Gastrocnemius medialis (tissue), 4 donors: ENCODE data around the gene RANBP2. TPM values are rescaled to one million over a fixed set of nuclear protein-coding genes. Genes with fewer than 3 reads are reported as not detected.
"Not testable (repeated sequence)": the region's sequence is repeated elsewhere in the genome, so short reads cannot be mapped to it uniquely, and the experiment has no call there.

Experiments
- ATAC-seq, 2 donors: fragments of 150-250 bp; one replicate each; pipeline ENCODE4 v1.9.1; 2016
- DNase-seq, 2 donors: peaks; one replicate each; pipeline ENCODE4 v3.0.0-alpha.2; 2019
- H3K27ac ChIP-seq, 4 donors: fragments of 200-600 bp; sonication (generic); 1 replicate in 1 of 4; 2 replicates in 3 of 4; pipeline ENCODE4 v1.5.1; 2016 to 2018; ENCODE audit warnings: mild to moderate bottlenecking in 2 of 4, moderate library complexity in 1 of 4
- H3K27me3 ChIP-seq, 3 donors: fragments of 200-600 bp; sonication (generic) in 2 of 3; 1 replicate in 1 of 3; 2 replicates in 2 of 3; pipeline versions ENCODE4 v1.5.1 to v1.6.0; 2016 to 2019; ENCODE audit warnings: mild to moderate bottlenecking in 1 of 3, moderate library complexity in 1 of 3
- H3K36me3 ChIP-seq, 2 donors: fragments of 200-600 bp; sonication (generic) in 1 of 2; one replicate each; pipeline ENCODE4 v1.5.1; 2017 to 2018
- H3K4me1 ChIP-seq, 2 donors: fragments of 200-600 bp; sonication (generic) in 1 of 2; one replicate each; pipeline ENCODE4 v1.5.1; 2016 to 2017; ENCODE audit warnings: mild to moderate bottlenecking in 2 of 2
- H3K4me3 ChIP-seq, 4 donors: fragments of 200-600 bp; sonication (generic) in 3 of 4; 1 replicate in 1 of 4; 2 replicates in 3 of 4; pipeline ENCODE4 v1.5.1; 2016 to 2019; ENCODE audit warnings: mild to moderate bottlenecking in 2 of 4
- H3K9me3 ChIP-seq, 3 donors: fragments of 200-600 bp; sonication (generic) in 2 of 3; 1 replicate in 1 of 3; 2 replicates in 2 of 3; pipeline ENCODE4 v1.5.1; 2016 to 2019
- CTCF ChIP-seq, 5 experiments: fragments of 450-650 bp in 3 of 5; fragments of 200-600 bp in 2 of 5; sonication (generic) in 2 of 5; IDR thresholded peaks in 4 of 5; conservative IDR thresholded peaks in 1 of 5; 1 replicate in 4 of 5; 2 replicates in 1 of 5; pipeline ENCODE4 v1.5.1; 2016 to 2019; ENCODE audit warnings: antibody characterized with exemption in 5 of 5, mild to moderate bottlenecking in 3 of 5, moderate library complexity in 3 of 5
- POLR2A ChIP-seq, 2 donors: fragments of 450-650 bp; IDR thresholded peaks; one replicate each; pipeline ENCODE4 v1.6.1; 2017; ENCODE audit warnings: antibody characterized with exemption in 2 of 2, mild to moderate bottlenecking in 2 of 2, moderate library complexity in 2 of 2
- in situ Hi-C, 4 donors: fragments of 200-750 bp; cut with MboI; loops; one replicate each; pipeline versions ENCODE4 v1.15.0 to v1.8.0; 2017; ENCODE audit warnings: low sequenced_read_pairs in 4 of 4
- intact Hi-C: fragments of 100-400 bp; cut with DNase I; formaldehyde crosslinking; loops from one replicate; pipeline ENCODE4 v1.15.1; 2023; ENCODE audit warnings: low total_unique reads
- total RNA-seq, 4 donors: library from RNA; depleted of rRNA; stranded (reverse); fragments of >200 nt; gene quantifications; one replicate each; pipeline versions ENCODE4 v1.1.0 to v1.2.3, GENCODE V29; 2016

RANBP2 gene
- total RNA-seq, 4 donors from 2014 or later = 66.6 to 82.0 (median 76.7) TPM

DNA sequence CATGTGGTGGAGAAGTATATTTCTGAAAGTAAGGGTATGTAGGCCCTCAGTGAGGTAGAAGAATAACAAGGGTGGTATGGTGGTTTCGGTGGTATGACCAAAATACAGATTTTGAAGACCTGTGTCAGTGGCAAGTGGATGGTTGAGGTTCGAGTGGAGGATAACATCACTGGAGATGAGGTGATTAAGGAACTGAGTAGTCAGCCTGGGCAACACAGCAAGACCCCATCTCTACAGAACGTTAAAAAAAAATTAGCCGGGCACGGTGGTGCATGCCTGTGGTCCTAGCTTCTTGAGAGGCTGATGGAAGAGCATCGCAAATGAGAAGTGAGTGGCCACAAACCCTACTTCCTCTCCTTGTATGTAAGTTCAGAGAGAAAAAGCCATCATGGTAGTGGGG lies 15.4 kb downstream of the RANBP2 start:
- in situ Hi-C loops, H3K9me3 ChIP-seq, ATAC-seq, intact Hi-C loops, H3K4me3 ChIP-seq, H3K4me1 ChIP-seq, H3K27me3 ChIP-seq, DNase-seq, H3K27ac ChIP-seq: not testable (repeated sequence)
- peaks cover 0 to 24% of the 10 kb centered on the region in 2 donors for H3K36me3 ChIP-seq

- H3K4me1 ChIP-seq, in situ Hi-C loops, H3K9me3 ChIP-seq, intact Hi-C loops, H3K4me3 ChIP-seq, H3K27me3 ChIP-seq: not testable (repeated sequence)
- peak in 1 of 2 donors; percentile 62 for ATAC-seq
- Histone ChIP-seq H3K36me3 (peaks cover 0 to 25% of the 10 kb centered on the region in 2 donors), H3K27ac (peak overlapping the region in 1 of 4 donors; percentile 22)
- DNase-seq = peak in 1 of 2 donors; percentile 69
These were observed 38.7 kb downstream of the RANBP2 start for GRCh38 chr2:108757973-108758372.

DNA sequence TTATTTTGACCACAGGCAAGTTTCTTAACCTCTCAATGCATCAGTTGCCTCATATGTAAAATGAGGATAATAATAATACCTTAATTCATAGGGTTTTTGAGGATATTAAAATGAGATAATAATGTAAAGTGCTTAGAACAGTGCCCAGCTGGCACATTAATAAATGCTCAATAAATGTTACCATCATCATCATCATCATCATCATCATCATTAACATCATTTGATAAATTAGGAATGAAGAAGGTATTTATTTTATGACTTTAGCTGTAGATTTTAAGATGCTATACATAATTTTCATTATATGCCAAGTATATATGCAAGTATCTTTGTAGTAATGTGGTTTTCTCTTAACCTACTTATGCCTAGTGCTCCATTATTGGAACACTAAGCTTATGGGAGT lies 43.3 kb downstream of the RANBP2 start:
- H3K4me3 ChIP-seq, H3K27me3 ChIP-seq, H3K27ac ChIP-seq, ATAC-seq, H3K4me1 ChIP-seq, intact Hi-C loops, H3K9me3 ChIP-seq, in situ Hi-C loops, DNase-seq: not testable (repeated sequence)
- H3K36me3 ChIP-seq = peaks cover 0 to 35% of the 10 kb centered on the region in 2 donors

DNA sequence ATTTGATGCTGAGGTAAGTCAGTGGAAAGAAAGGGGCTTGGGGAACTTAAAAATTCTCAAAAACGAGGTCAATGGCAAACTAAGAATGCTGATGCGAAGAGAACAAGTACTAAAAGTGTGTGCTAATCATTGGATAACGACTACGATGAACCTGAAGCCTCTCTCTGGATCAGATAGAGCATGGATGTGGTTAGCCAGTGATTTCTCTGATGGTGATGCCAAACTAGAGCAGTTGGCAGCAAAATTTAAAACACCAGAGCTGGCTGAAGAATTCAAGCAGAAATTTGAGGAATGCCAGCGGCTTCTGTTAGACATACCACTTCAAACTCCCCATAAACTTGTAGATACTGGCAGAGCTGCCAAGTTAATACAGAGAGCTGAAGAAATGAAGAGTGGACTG lies 47.4 kb downstream of the RANBP2 start:
- H3K27me3 ChIP-seq, ATAC-seq, H3K9me3 ChIP-seq, H3K4me3 ChIP-seq, in situ Hi-C loops, H3K27ac ChIP-seq, intact Hi-C loops, DNase-seq, H3K4me1 ChIP-seq: not testable (repeated sequence)
- peaks cover 0 to 47% of the 10 kb centered on the region in 2 donors for H3K36me3 ChIP-seq

DNA sequence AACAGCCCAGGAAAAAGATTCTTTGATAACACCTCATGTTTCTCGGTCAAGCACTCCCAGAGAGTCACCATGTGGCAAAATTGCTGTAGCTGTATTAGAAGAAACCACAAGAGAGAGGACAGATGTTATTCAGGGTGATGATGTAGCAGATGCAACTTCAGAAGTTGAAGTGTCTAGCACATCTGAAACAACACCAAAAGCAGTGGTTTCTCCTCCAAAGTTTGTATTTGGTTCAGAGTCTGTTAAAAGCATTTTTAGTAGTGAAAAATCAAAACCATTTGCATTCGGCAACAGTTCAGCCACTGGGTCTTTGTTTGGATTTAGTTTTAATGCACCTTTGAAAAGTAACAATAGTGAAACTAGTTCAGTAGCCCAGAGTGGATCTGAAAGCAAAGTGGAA lies 48.6 kb downstream of the RANBP2 start:
- H3K9me3 ChIP-seq, H3K27me3 ChIP-seq, intact Hi-C loops, ATAC-seq, in situ Hi-C loops, H3K4me3 ChIP-seq, DNase-seq, H3K4me1 ChIP-seq, H3K27ac ChIP-seq: not testable (repeated sequence)
- peaks cover 0 to 55% of the 10 kb centered on the region in 2 donors for H3K36me3 ChIP-seq

- H3K27me3 ChIP-seq = no peaks in the 10 kb centered on the region
- ATAC-seq = no peak
- TF ChIP-seq POLR2A (IDR thresholded peaks at IDR 0.05) (no peak), CTCF (IDR thresholded peaks at IDR 0.05 in 4 of 5, conservative IDR thresholded peaks at IDR 0.05 in 1 of 5) (no peak)
- no peak overlapping the region for H3K27ac ChIP-seq
- no peak for DNase-seq
- H3K4me3 ChIP-seq = no peak overlapping the region
- H3K36me3 ChIP-seq = peaks cover 0 to 85% of the 10 kb centered on the region in 2 donors
- H3K9me3 ChIP-seq = no peaks in the 10 kb centered on the region
- in situ Hi-C loops = loop anchor here in 1 of 4 donors (25.0 kb wide), 1 partner anchor 89 kb away; no protein-coding TSS in a partner anchor
- intact Hi-C loops = no loop called here
- no peaks in the 10 kb centered on the region for H3K4me1 ChIP-seq
These were observed 57.2 kb downstream of the RANBP2 start for GRCh38 chr2:108776475-108776874.

DNA sequence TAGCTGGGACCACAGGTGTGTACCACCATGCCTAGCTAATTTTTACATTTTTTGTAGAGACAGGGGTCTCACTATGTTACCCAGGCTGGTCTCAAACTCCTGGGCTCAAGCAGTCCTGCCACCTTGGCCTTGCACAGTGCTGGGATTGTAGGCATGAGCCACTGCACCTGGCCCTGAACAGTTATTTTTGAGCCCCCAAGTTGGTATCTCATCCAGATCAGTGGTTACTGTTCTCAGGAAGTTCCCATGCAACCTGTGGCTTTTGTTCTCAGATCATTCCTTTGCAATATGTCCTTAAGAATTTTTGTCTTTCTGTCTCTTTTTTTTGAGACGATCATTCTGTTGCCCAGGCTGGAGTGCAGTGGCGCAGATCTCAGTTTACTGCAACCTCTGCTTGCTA lies 59.6 kb downstream of the RANBP2 start:
- in situ Hi-C loops = loop anchor here in 1 of 4 donors (25.0 kb wide), 1 partner anchor 92 kb away; no protein-coding TSS in a partner anchor
- ATAC-seq = no peak
- H3K4me3 ChIP-seq = no peak overlapping the region
- TF ChIP-seq CTCF (IDR thresholded peaks at IDR 0.05 in 4 of 5, conservative IDR thresholded peaks at IDR 0.05 in 1 of 5) (no peak), POLR2A (IDR thresholded peaks at IDR 0.05) (no peak)
- H3K27ac ChIP-seq = no peak overlapping the region
- intact Hi-C loops = no loop called here
- H3K4me1 ChIP-seq = no peaks in the 10 kb centered on the region
- H3K36me3 ChIP-seq = peaks cover 0 to 85% of the 10 kb centered on the region in 2 donors
- H3K9me3 ChIP-seq = no peaks in the 10 kb centered on the region
- DNase-seq = no peak
- H3K27me3 ChIP-seq = no peaks in the 10 kb centered on the region
